IMR-90 (cell line): Measurements from ENCODE around the gene MAML2. TPM values are rescaled to one million over a fixed set of nuclear protein-coding genes. Genes with fewer than 3 reads are reported as not detected.

Experiments used
- ATAC-seq: fragments of 200-7000 bp; cut with Tn5 transposase; 2 replicates; pipeline ENCODE4 v1.9.1; 2020; ENCODE audit warnings: low read depth, mild to moderate bottlenecking, moderate library complexity
- BruUV-seq: library from RNA; stranded (reverse); fragments of 400-500 nt; replicated peaks from 2 replicates; lab custom pipeline; 2021; lab: Mats Ljungman, UMichigan
- CTCF ChIA-PET: fragments of 300-600 bp; formaldehyde crosslinking; extraction: SDS; loops from one replicate; lab custom pipeline; 2021; ENCODE audit warnings: antibody characterized with exemption; lab: Yijun Ruan, JAX
- POLR2A ChIA-PET: fragments of 300-600 bp; sonication (Branson Sonifier 250); formaldehyde crosslinking; loops from one replicate; lab custom pipeline; 2022; ENCODE audit warnings: antibody characterized with exemption; ENCODE audit not compliant: unreplicated experiment; lab: Charles Lee
- DNase-seq: peaks from one replicate; pipeline ENCODE4 v3.0.0; 2013
- H2AFZ ChIP-seq: replicated peaks from 2 replicates; pipeline ENCODE3; 2013; ENCODE audit warnings: low read length, mild to moderate bottlenecking; ENCODE audit not compliant: poor library complexity
- H2AK5ac ChIP-seq: 2 replicates; pipeline ENCODE4 v1.6.1; 2013; ENCODE audit warnings: low read depth, low read length, inconsistent platforms
- H2AK9ac ChIP-seq: replicated peaks from 2 replicates; pipeline ENCODE3; 2013; ENCODE audit warnings: mild to moderate bottlenecking, low read depth, low read length, moderate library complexity; ENCODE audit not compliant: poor library complexity
- H2BK120ac ChIP-seq: 2 replicates; pipeline ENCODE4 v1.6.1; 2013; ENCODE audit warnings: low read depth, low read length, inconsistent platforms
- H2BK15ac ChIP-seq: 3 replicates; pipeline ENCODE4 v1.6.1; 2013; ENCODE audit warnings: low read depth, low read length, inconsistent platforms
- H2BK20ac ChIP-seq: 2 replicates; pipeline ENCODE4 v1.6.1; 2013; ENCODE audit warnings: low read depth, mild to moderate bottlenecking, inconsistent platforms, low read length, moderate library complexity
- H2BK5ac ChIP-seq: 2 replicates; pipeline ENCODE4 v1.6.1; 2013; ENCODE audit warnings: mild to moderate bottlenecking, low read depth, low read length, inconsistent platforms; ENCODE audit not compliant: poor library complexity, severe bottlenecking
- H3K14ac ChIP-seq: replicated peaks from 2 replicates; pipeline ENCODE4 v1.6.1; 2013; ENCODE audit warnings: low read depth, low read length, inconsistent platforms
- H3K18ac ChIP-seq: 2 replicates; pipeline ENCODE4 v1.6.1; 2013; ENCODE audit warnings: low read depth, low read length, control low read depth
- H3K23ac ChIP-seq: 2 replicates; pipeline ENCODE4 v1.6.1; 2013; ENCODE audit warnings: low read depth, low read length, inconsistent platforms
- H3K27ac ChIP-seq: 2 replicates; pipeline ENCODE4 v1.5.1; 2013; ENCODE audit warnings: mild to moderate bottlenecking, control low read depth, low read length; ENCODE audit not compliant: insufficient read depth
- H3K27me3 ChIP-seq: 2 replicates; pipeline ENCODE4 v1.6.1; 2013; ENCODE audit warnings: low read length; ENCODE audit not compliant: control insufficient read depth, insufficient read depth
- H3K36me3 ChIP-seq: 2 replicates; pipeline ENCODE4 v1.6.1; 2013; ENCODE audit warnings: low read length, mixed read lengths; ENCODE audit not compliant: control insufficient read depth, insufficient read depth
- H3K4ac ChIP-seq: 2 replicates; pipeline ENCODE4 v1.6.1; 2013; ENCODE audit warnings: low read depth, low read length, inconsistent platforms
- H3K4me1 ChIP-seq: 2 replicates; pipeline ENCODE4 v1.6.1; 2013; ENCODE audit warnings: low read length, mixed read lengths; ENCODE audit not compliant: control insufficient read depth, insufficient read depth
- H3K4me2 ChIP-seq: 2 replicates; pipeline ENCODE4 v1.6.1; 2013; ENCODE audit warnings: low read depth, mild to moderate bottlenecking, control low read depth, low read length, moderate library complexity
- H3K4me3 ChIP-seq: 2 replicates; pipeline ENCODE4 v1.5.1; 2013; ENCODE audit warnings: low read depth, mild to moderate bottlenecking, control low read depth, low read length, moderate library complexity; ENCODE audit not compliant: insufficient read depth
- H3K56ac ChIP-seq: 2 replicates; pipeline ENCODE4 v1.6.1; 2013; ENCODE audit warnings: low read length, inconsistent platforms; ENCODE audit not compliant: insufficient read depth; ENCODE audit errors: extremely low read depth
- H3K79me1 ChIP-seq, 2 experiments: 2 replicates each; pipeline ENCODE4 v1.6.1; 2013; ENCODE audit warnings: low read length in 2 of 2, inconsistent platforms in 1 of 2, low read depth in 1 of 2
- H3K9ac ChIP-seq: 2 replicates; pipeline ENCODE4 v1.6.1; 2013; ENCODE audit warnings: low read depth, low read length, control low read depth
- H3K9me1 ChIP-seq: 2 replicates; pipeline ENCODE4 v1.6.1; 2013; ENCODE audit warnings: low read length, inconsistent platforms; ENCODE audit not compliant: insufficient read depth
- H3K9me3 ChIP-seq: 2 replicates; pipeline ENCODE4 v1.6.1; 2013; ENCODE audit warnings: low read length; ENCODE audit not compliant: control insufficient read depth, insufficient read depth
- H4K20me1 ChIP-seq: 2 replicates; pipeline ENCODE4 v1.6.1; 2013; ENCODE audit warnings: low read length, inconsistent platforms; ENCODE audit not compliant: insufficient read depth
- H4K5ac ChIP-seq: 2 replicates; pipeline ENCODE4 v1.6.1; 2013; ENCODE audit warnings: mild to moderate bottlenecking, low read depth, low read length, control low read depth
- H4K8ac ChIP-seq, 2 experiments: 2 replicates each; pipeline ENCODE4 v1.6.1; 2013; ENCODE audit warnings: low read depth in 2 of 2, low read length in 2 of 2, control low read depth in 1 of 2, inconsistent platforms in 1 of 2
- H4K91ac ChIP-seq: 2 replicates; pipeline ENCODE4 v1.6.1; 2013; ENCODE audit warnings: low read depth, low read length, inconsistent platforms; ENCODE audit not compliant: insufficient read depth
- CHD1 ChIP-seq: IDR thresholded peaks from 2 replicates; pipeline ENCODE4 v1.6.1; 2012; ENCODE audit warnings: low read depth, low read length, improper control_type of control experiment
- FOS ChIP-seq: fragments of 150-350 bp; IDR thresholded peaks from 2 replicates; pipeline ENCODE4 v1.6.1; 2016; ENCODE audit warnings: low read depth, low read length
- MAFK ChIP-seq: IDR thresholded peaks from 2 replicates; pipeline ENCODE4 v1.6.1; 2012; ENCODE audit warnings: low read depth, low read length, improper control_type of control experiment
- MXI1 ChIP-seq: IDR thresholded peaks from 2 replicates; pipeline ENCODE4 v1.6.1; 2012; ENCODE audit warnings: low read depth, mild to moderate bottlenecking, low read length, moderate library complexity, borderline replicate concordance
- NFE2L2 ChIP-seq: fragments of 150-350 bp; IDR thresholded peaks from 2 replicates; pipeline ENCODE4 v1.6.1; 2016; ENCODE audit warnings: low read depth, mild to moderate bottlenecking, low read length
- POLR2A ChIP-seq: IDR thresholded peaks from 2 replicates; pipeline ENCODE4 v1.6.1; 2012; ENCODE audit warnings: mild to moderate bottlenecking, low read depth, low read length
- RAD21 ChIP-seq: IDR thresholded peaks from 2 replicates; pipeline ENCODE4 v1.6.1; 2012; ENCODE audit warnings: low read length, improper control_type of control experiment
- RCOR1 ChIP-seq: IDR thresholded peaks from 2 replicates; pipeline ENCODE4 v1.6.1; 2012; ENCODE audit warnings: mild to moderate bottlenecking, low read length, improper control_type of control experiment; ENCODE audit not compliant: insufficient replicate concordance
- RFX5 ChIP-seq: IDR thresholded peaks from 2 replicates; pipeline ENCODE4 v1.8.0; 2012; ENCODE audit warnings: low read depth, mild to moderate bottlenecking, low read length, moderate library complexity
- SMC3 ChIP-seq: fragments of 150-350 bp; IDR thresholded peaks from 2 replicates; pipeline ENCODE4 v1.6.1; 2016; ENCODE audit warnings: low read depth, mild to moderate bottlenecking, antibody characterized with exemption, low read length, moderate library complexity
- WGBS, 2 experiments: methylation state at CpG; one replicate each; pipeline versions ENCODE4 v1.1.5 to v1.1.7; 2013; ENCODE audit warnings: missing lambda C conversion rate in 2 of 2; ENCODE audit not compliant: insufficient read length in 1 of 2; ENCODE audit errors: extremely low coverage in 2 of 2; 5-methylcytosine and 5-hydroxymethylcytosine counted together
- dilution Hi-C: fragments of 300-500 bp; cut with HindIII; formaldehyde crosslinking; loops from one replicate; pipeline ENCODE4 v1.14.3; 2018; ENCODE audit warnings: low sequenced_read_pairs; ENCODE audit not compliant: unreplicated experiment
- in situ Hi-C: fragments of 300-500 bp; cut with MboI; formaldehyde crosslinking; loops from 3 replicates; pipeline ENCODE4 v1.14.3; 2019; ENCODE audit warnings: low sequenced_read_pairs, inconsistent platforms, mixed read lengths
- intact Hi-C: fragments of 100-400 bp; cut with micrococcal nuclease; formaldehyde crosslinking; loops from 2 replicates; pipeline ENCODE4 v1.10.0; 2022
- polyA plus RNA-seq, 3 experiments: library from polyadenylated mRNA; depleted of rRNA; stranded (reverse); fragments of >200 nt; gene quantifications; 2 replicates each; pipeline ENCODE4 v1.2.3, GENCODE V29; 2012; ENCODE audit warnings: low replicate concordance in 1 of 3
- total RNA-seq: library from RNA; depleted of rRNA; stranded (reverse); fragments of >200 nt; gene quantifications from 2 replicates; pipeline ENCODE4 v1.2.3, GENCODE V29; 2012
- TF ChIP-seq, protein P1 (sequence below): fragments of 150-350 bp; IDR thresholded peaks from 2 replicates; pipeline ENCODE4 v1.6.1; 2016; ENCODE audit warnings: low read depth, mild to moderate bottlenecking, low read length, moderate library complexity, borderline replicate concordance
- TF ChIP-seq, protein P2 (sequence below): fragments of 150-350 bp; IDR thresholded peaks from 2 replicates; pipeline ENCODE4 v1.6.1; 2017; ENCODE audit warnings: mild to moderate bottlenecking, antibody characterized with exemption, low read length, low read depth

MAML2 gene
- total and polyA plus RNA-seq, 2 of the 4 experiments (the other 2 are of a cell fraction) = 15.0 to 19.5 TPM

DNA sequence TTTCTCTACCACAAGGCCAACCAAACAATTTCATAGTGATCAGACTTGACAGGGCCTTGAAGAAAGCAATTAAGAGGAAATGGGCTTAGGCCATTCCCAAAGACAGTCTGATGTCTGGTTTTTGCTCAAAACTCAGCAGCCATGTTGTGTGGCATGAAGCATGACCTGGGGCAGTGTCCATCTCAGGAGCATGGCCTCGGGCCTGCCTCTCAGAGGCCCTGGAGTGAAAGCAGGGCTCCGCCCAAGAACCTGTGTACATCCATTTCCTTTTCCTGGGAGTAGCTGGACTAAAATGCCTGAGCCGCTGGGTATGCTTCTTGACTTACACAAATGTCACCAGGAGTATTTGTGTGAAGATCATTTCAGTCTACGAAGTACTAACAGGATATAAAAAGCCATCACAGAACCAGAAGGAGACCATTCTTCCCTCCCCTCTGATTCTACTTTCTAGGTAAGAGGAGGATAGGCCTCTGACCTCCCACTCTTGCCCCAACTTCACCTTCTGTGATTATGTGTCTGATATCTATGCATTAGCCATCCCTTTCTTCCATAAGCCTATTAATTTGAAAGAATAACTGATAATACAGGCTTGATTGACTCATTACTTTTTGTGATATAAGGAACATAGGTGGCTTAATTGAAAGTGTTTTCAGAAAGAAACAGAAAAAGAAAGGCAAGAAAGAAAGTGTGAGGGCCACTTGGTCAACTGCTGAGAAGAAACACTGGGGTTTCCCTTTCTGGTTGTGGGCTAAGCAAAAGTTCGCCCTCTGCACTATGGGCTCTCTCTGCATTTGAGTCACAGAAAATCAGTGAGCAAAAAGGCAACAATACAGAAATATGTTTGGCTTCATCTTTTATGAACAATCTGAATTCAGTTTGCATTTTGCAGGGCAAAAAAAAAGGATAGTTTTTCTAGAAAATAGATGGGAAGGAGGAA, 230.5 kb downstream of the MAML2 start (continued):
- TF ChIP-seq MXI1 = no peak
- TF ChIP-seq FOS = no peak
- TF ChIP-seq RCOR1 = no peak
- TF ChIP-seq RFX5 = no peak

DNA sequence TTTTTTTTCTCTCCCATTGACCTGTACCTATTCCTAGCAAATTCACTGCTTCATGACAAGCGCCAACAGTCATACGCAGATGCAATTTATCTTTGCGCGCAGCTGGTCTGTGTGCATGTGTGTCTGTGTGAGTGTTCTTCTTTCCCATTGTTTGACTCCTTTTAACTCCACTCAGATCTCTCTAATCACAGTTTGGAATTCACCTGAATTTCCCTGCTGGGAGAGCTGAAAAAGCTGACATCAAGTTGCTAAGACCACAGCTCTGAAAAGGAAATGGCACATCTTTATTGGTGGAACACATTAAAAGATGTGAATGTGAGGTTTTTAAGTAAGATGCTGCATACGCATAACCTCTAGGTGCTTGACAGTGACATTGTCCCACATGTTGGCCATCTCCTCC, 231.7 kb downstream of the MAML2 start:
- no peak overlapping the region for H3K9ac ChIP-seq
- peaks cover 46 to 75% of the 10 kb centered on the region in 2 experiments for H3K79me1 ChIP-seq
- DNase-seq = no peak
- intact Hi-C loops = no loop called here
- no peak overlapping the region for H3K18ac ChIP-seq
- no peak overlapping the region for H3K4ac ChIP-seq
- no peak overlapping the region for H2AFZ ChIP-seq
- H2BK5ac ChIP-seq = no peak overlapping the region
- no peak overlapping the region for H3K4me3 ChIP-seq
- CTCF ChIA-PET = no interaction called here
- H2BK120ac ChIP-seq = no peak overlapping the region
- no peak overlapping the region for H2AK9ac ChIP-seq
- no peak overlapping the region for H2BK20ac ChIP-seq
- H3K9me1 ChIP-seq = peaks cover 22% of the 10 kb centered on the region
- no peak for ATAC-seq
- no peak overlapping the region for H4K8ac ChIP-seq
- no peak overlapping the region for H4K91ac ChIP-seq
- in situ Hi-C loops = no loop called here
- no peak overlapping the region for H3K27ac ChIP-seq
- no peak overlapping the region for H3K23ac ChIP-seq
- H3K14ac ChIP-seq = no peak overlapping the region
- WGBS, 2 experiments = no CpG with 5 or more reads among the region's 5 CpGs
- H3K9me3 ChIP-seq = no peaks in the 10 kb centered on the region
- POLR2A ChIA-PET = interaction anchor here (0.6 kb wide), 1 partner anchor 212 kb away, joined by 3 read pairs; no protein-coding TSS in a partner anchor
- no peaks in the 10 kb centered on the region; the same call in 1 of the 2 replicates for H3K36me3 ChIP-seq
- no peaks in the 10 kb centered on the region; the same call in 1 of the 2 replicates for H4K20me1 ChIP-seq
- no peak overlapping the region for H3K4me2 ChIP-seq
- H3K56ac ChIP-seq = no peak overlapping the region
- peaks cover 19% of the 10 kb centered on the region for H3K4me1 ChIP-seq
- H2BK15ac ChIP-seq = no peak overlapping the region
- dilution Hi-C loops = no loop called here
- no peak overlapping the region for H2AK5ac ChIP-seq
- H4K5ac ChIP-seq = no peak overlapping the region
- H3K27me3 ChIP-seq = no peaks in the 10 kb centered on the region
- BruUV-seq = no TSS peak
- TF ChIP-seq, protein P1, sequence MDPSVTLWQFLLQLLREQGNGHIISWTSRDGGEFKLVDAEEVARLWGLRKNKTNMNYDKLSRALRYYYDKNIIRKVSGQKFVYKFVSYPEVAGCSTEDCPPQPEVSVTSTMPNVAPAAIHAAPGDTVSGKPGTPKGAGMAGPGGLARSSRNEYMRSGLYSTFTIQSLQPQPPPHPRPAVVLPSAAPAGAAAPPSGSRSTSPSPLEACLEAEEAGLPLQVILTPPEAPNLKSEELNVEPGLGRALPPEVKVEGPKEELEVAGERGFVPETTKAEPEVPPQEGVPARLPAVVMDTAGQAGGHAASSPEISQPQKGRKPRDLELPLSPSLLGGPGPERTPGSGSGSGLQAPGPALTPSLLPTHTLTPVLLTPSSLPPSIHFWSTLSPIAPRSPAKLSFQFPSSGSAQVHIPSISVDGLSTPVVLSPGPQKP = no peak
- TF ChIP-seq, protein P2, sequence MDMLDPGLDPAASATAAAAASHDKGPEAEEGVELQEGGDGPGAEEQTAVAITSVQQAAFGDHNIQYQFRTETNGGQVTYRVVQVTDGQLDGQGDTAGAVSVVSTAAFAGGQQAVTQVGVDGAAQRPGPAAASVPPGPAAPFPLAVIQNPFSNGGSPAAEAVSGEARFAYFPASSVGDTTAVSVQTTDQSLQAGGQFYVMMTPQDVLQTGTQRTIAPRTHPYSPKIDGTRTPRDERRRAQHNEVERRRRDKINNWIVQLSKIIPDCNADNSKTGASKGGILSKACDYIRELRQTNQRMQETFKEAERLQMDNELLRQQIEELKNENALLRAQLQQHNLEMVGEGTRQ = no peak
- no peak for TF ChIP-seq CHD1
- no peak for TF ChIP-seq MAFK
- TF ChIP-seq POLR2A = no peak
- TF ChIP-seq SMC3 = no peak
- TF ChIP-seq RAD21 = no peak
- no peak for TF ChIP-seq NFE2L2
- no peak for TF ChIP-seq RFX5
- TF ChIP-seq MXI1 = no peak
